Measurements from ENCODE around the gene SPAG16. TPM values are rescaled to one million over a fixed set of nuclear protein-coding genes. Genes with fewer than 3 reads are reported as not detected.

The SPAG16 gene
- total and polyA plus RNA-seq, 8 donors = 11.1 to 47.4 (median 42.3) TPM

GRCh38 chr2:213476641-213477040 lies 192.4 kb downstream of the SPAG16 start:
- intact Hi-C loops (cut with DNase I) = no loop called here
- H3K4me3 ChIP-seq = no peak overlapping the region
- peaks cover 0 to 56% of the 10 kb centered on the region in 2 donors for H3K9me3 ChIP-seq
- H3K27me3 ChIP-seq = no peaks in the 10 kb centered on the region
- H3K36me3 ChIP-seq = no peaks in the 10 kb centered on the region
- TF ChIP-seq, protein P1, sequence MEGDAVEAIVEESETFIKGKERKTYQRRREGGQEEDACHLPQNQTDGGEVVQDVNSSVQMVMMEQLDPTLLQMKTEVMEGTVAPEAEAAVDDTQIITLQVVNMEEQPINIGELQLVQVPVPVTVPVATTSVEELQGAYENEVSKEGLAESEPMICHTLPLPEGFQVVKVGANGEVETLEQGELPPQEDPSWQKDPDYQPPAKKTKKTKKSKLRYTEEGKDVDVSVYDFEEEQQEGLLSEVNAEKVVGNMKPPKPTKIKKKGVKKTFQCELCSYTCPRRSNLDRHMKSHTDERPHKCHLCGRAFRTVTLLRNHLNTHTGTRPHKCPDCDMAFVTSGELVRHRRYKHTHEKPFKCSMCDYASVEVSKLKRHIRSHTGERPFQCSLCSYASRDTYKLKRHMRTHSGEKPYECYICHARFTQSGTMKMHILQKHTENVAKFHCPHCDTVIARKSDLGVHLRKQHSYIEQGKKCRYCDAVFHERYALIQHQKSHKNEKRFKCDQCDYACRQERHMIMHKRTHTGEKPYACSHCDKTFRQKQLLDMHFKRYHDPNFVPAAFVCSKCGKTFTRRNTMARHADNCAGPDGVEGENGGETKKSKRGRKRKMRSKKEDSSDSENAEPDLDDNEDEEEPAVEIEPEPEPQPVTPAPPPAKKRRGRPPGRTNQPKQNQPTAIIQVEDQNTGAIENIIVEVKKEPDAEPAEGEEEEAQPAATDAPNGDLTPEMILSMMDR (IDR thresholded peaks at IDR 0.05) = no peak
- DNase-seq = no peak
- no peak for ATAC-seq
- no peaks in the 10 kb centered on the region for H3K4me1 ChIP-seq
- no peak overlapping the region for H3K27ac ChIP-seq

GRCh38 chr2:213490087-213490486 lies 205.8 kb downstream of the SPAG16 start:
- Histone ChIP-seq H3K9me3 (no peaks in the 10 kb centered on the region), H3K27me3 (no peaks in the 10 kb centered on the region), H3K4me3 (no peak overlapping the region), H3K36me3 (no peaks in the 10 kb centered on the region), H3K4me1 (no peaks in the 10 kb centered on the region), H3K27ac (no peak overlapping the region)
- no peak for ATAC-seq
- intact Hi-C loops (cut with DNase I) = no loop called here
- no peak for DNase-seq
- TF ChIP-seq, protein P1 (IDR thresholded peaks at IDR 0.05) = no peak

DNA sequence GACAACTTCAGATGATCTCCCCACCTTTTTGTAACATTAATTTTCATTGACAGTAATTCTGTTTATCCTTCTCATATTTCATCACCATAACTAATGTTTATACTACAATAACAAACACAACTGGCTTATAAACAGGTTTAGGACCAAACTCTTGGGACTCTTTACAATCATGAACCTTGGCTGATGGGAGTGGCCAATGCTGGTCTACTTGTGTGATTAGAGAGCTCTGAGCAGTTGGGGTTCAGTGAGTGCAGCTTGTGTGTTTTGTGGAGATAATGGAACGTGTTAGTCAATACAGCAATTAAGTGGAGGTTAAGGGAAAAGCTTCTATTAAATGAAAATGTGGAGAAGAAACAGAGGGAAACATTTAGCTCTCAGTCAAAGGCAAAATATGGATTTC lies 207.1 kb downstream of the SPAG16 start:
- Histone ChIP-seq H3K4me1 (no peaks in the 10 kb centered on the region), H3K27me3 (no peaks in the 10 kb centered on the region), H3K36me3 (no peaks in the 10 kb centered on the region), H3K9me3 (no peaks in the 10 kb centered on the region), H3K27ac (no peak overlapping the region), H3K4me3 (no peak overlapping the region)
- intact Hi-C loops (cut with DNase I) = no loop called here
- no peak for DNase-seq
- ATAC-seq = no peak
- TF ChIP-seq, protein P1 (IDR thresholded peaks at IDR 0.05) = no peak

- intact Hi-C loops (cut with DNase I) = no loop called here
- no peak for ATAC-seq
- no peak for DNase-seq
Observed at GRCh38 chr2:213496226-213496625, 212.0 kb downstream of the SPAG16 start.

DNA sequence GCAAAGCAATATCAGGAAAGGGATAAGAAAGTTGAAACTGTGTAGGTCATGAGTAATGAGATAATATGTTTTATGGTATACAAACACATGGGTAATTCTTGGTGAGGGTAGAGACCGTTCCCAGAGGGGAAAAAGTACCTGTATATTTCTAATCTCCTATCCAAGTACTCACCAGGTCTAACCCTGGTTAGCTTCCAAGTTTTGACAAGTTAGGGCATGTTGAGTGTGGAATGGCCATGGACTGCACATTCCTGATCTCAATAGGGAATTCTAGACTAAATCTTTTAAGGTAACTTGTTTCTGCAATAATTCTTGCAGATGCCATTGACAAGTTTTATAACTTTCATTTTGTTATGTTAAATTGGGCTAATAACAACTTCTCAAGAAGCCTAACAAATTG lies 216.6 kb downstream of the SPAG16 start:
- intact Hi-C loops (cut with DNase I) = no loop called here

More at GRCh38 chr2:213496226-213496625, 212.0 kb downstream of the SPAG16 start:
- TF ChIP-seq, protein P1 (IDR thresholded peaks at IDR 0.05) = no peak
- Histone ChIP-seq H3K27ac (no peak overlapping the region), H3K36me3 (no peaks in the 10 kb centered on the region), H3K9me3 (no peaks in the 10 kb centered on the region), H3K4me1 (no peaks in the 10 kb centered on the region), H3K27me3 (no peaks in the 10 kb centered on the region), H3K4me3 (no peak overlapping the region)

More for the DNA sequence above, 216.6 kb downstream of the SPAG16 start:
- ATAC-seq (no peak), DNase-seq (no peak)
- no peak overlapping the region for H3K27ac ChIP-seq
- H3K27me3 ChIP-seq = no peaks in the 10 kb centered on the region
- no peaks in the 10 kb centered on the region for H3K4me1 ChIP-seq
- no peaks in the 10 kb centered on the region for H3K36me3 ChIP-seq
- H3K4me3 ChIP-seq = no peak overlapping the region
- no peaks in the 10 kb centered on the region for H3K9me3 ChIP-seq
- TF ChIP-seq, protein P1 (IDR thresholded peaks at IDR 0.05) = no peak
